ENCODE data around the gene RBBP4. TPM values are rescaled to one million over a fixed set of nuclear protein-coding genes. Genes with fewer than 3 reads are reported as not detected.
"Not testable (repeated sequence)": the region's sequence is repeated elsewhere in the genome, so short reads cannot be mapped to it uniquely, and the experiment has no call there.

The RBBP4 gene
- total RNA-seq, 3 donors from 2014 or later, result 120 to 156 (median 136) TPM

- DNase-seq (no peak), ATAC-seq (no peak)
- Histone ChIP-seq H3K4me3 (no peak overlapping the region), H3K36me3 (ENCODE audit: low read depth) (no peaks in the 10 kb centered on the region), H3K9me3 (no peaks in the 10 kb centered on the region), H3K4me1 (ENCODE audit: low read depth) (no peaks in the 10 kb centered on the region)
- intact Hi-C loops (cut with DNase I, micrococcal nuclease), result no loop called here
- TF ChIP-seq CTCF (IDR thresholded peaks at IDR 0.05), result no peak
Observed at GRCh38 chr1:32709075-32709474, 58.1 kb downstream of the RBBP4 start.

- ATAC-seq, result no peak
- intact Hi-C loops (cut with DNase I, micrococcal nuclease), result no loop called here
- no peak for DNase-seq
- Histone ChIP-seq H3K9me3 (no peaks in the 10 kb centered on the region), H3K4me1 (ENCODE audit: low read depth) (no peaks in the 10 kb centered on the region), H3K4me3 (no peak overlapping the region), H3K36me3 (ENCODE audit: low read depth) (no peaks in the 10 kb centered on the region)
- TF ChIP-seq CTCF (IDR thresholded peaks at IDR 0.05), result no peak
Observed at GRCh38 chr1:32709476-32709875, 58.5 kb downstream of the RBBP4 start.

- H3K36me3 ChIP-seq (ENCODE audit: low read depth); H3K4me1 ChIP-seq (ENCODE audit: low read depth); H3K4me3 ChIP-seq; H3K9me3 ChIP-seq; DNase-seq; ATAC-seq: not testable (repeated sequence)
- intact Hi-C loops (cut with DNase I, micrococcal nuclease), result loop anchor here in 1 of 2 donors (5.0 kb wide), 1 partner anchor 61 kb away; no protein-coding TSS in a partner anchor
Observed at GRCh38 chr1:32711221-32711620, 60.2 kb downstream of the RBBP4 start.

GRCh38 chr1:32713081-32713480, 62.1 kb downstream of the RBBP4 start:
- no peak for ATAC-seq
- no peak for TF ChIP-seq CTCF (IDR thresholded peaks at IDR 0.05)
- Histone ChIP-seq H3K4me1 (ENCODE audit: low read depth) (peaks cover 7% of the 10 kb centered on the region), H3K36me3 (ENCODE audit: low read depth) (no peaks in the 10 kb centered on the region), H3K9me3 (no peaks in the 10 kb centered on the region), H3K4me3 (no peak overlapping the region)
- intact Hi-C loops (cut with DNase I, micrococcal nuclease), result loop anchor here in 1 of 2 donors (5.0 kb wide), 1 partner anchor 59 kb away; no protein-coding TSS in a partner anchor
- no peak for DNase-seq

GRCh38 chr1:32714277-32714676, 63.3 kb downstream of the RBBP4 start:
- intact Hi-C loops (cut with DNase I, micrococcal nuclease), result loop anchor here in 1 of 2 donors (5.0 kb wide), 1 partner anchor 58 kb away; no protein-coding TSS in a partner anchor
- peaks cover 7% of the 10 kb centered on the region for H3K4me1 ChIP-seq (ENCODE audit: low read depth)
- TF ChIP-seq CTCF (IDR thresholded peaks at IDR 0.05), result no peak
- no peaks in the 10 kb centered on the region for H3K9me3 ChIP-seq
- ATAC-seq (no peak), DNase-seq (peak in 1 of 3 donors; percentile 40)
- no peak overlapping the region for H3K4me3 ChIP-seq
- H3K36me3 ChIP-seq (ENCODE audit: low read depth), result no peaks in the 10 kb centered on the region

- peak; percentile 10 for ATAC-seq
- DNase-seq, result peak in 1 of 3 donors; percentile 63
- no peaks in the 10 kb centered on the region for H3K9me3 ChIP-seq
- no peak overlapping the region for H3K4me3 ChIP-seq
- no peaks in the 10 kb centered on the region for H3K36me3 ChIP-seq (ENCODE audit: low read depth)
- peaks cover 7% of the 10 kb centered on the region for H3K4me1 ChIP-seq (ENCODE audit: low read depth)
- no peak for TF ChIP-seq CTCF (IDR thresholded peaks at IDR 0.05)
- intact Hi-C loops (cut with DNase I, micrococcal nuclease), result loop anchor here in 1 of 2 donors (5.0 kb wide), 1 partner anchor 56 kb away; no protein-coding TSS in a partner anchor
Observed at GRCh38 chr1:32715901-32716311, 64.9 kb downstream of the RBBP4 start.
